CD4-positive, alpha-beta T cell treated with Interferon gamma for 1 hour (primary cell): ENCODE measurements around the gene SCYGR2.

Source experiments
- DNase-seq: peaks from one replicate; pipeline ENCODE4 v3.0.0-alpha.2; 2020

Gene SCYGR2

GRCh38 chr2:227613272-227613660, 14.6 kb downstream of the SCYGR2 start:
- no peak for DNase-seq

- no peak for DNase-seq
Measured at GRCh38 chr2:227614246-227614645, 15.6 kb downstream of the SCYGR2 start.

GRCh38 chr2:227614740-227615139, 16.0 kb downstream of the SCYGR2 start, which contains the start of gene SCYGR3:
TSS of gene SCYGR3 (minus strand) at chr2:227614840. CDS start at chr2:227614840, 0 bp downstream.
- DNase-seq: no peak

- DNase-seq: no peak
Measured at GRCh38 chr2:227615181-227615580, 16.5 kb downstream of the SCYGR2 start.

- DNase-seq: no peak
Measured at GRCh38 chr2:227615906-227616305, 17.2 kb downstream of the SCYGR2 start.

GRCh38 chr2:227616631-227617030, 17.9 kb downstream of the SCYGR2 start:
- no peak for DNase-seq

- DNase-seq: no peak
Measured at GRCh38 chr2:227617316-227618230, 18.9 kb downstream of the SCYGR2 start, which contains the start of gene SCYGR4. TSS of gene SCYGR4 (plus strand) at chr2:227617498. CDS start at chr2:227617498, 0 bp downstream.

GRCh38 chr2:227623226-227623625, 24.5 kb downstream of the SCYGR2 start:
- no peak for DNase-seq

GRCh38 chr2:227625420-227625819, 26.7 kb downstream of the SCYGR2 start:
- no peak for DNase-seq

- no peak for DNase-seq
Measured at GRCh38 chr2:227626580-227627151, 28.0 kb downstream of the SCYGR2 start.

GRCh38 chr2:227627769-227628168, 29.1 kb downstream of the SCYGR2 start:
- DNase-seq: no peak

- DNase-seq: no peak
Measured at GRCh38 chr2:227629435-227629834, 30.7 kb downstream of the SCYGR2 start.

- DNase-seq: no peak
Measured at GRCh38 chr2:227630322-227630721, 31.6 kb downstream of the SCYGR2 start.

- DNase-seq: no peak
Measured at GRCh38 chr2:227632827-227633226, 34.1 kb downstream of the SCYGR2 start.

GRCh38 chr2:227634201-227634600, 35.5 kb downstream of the SCYGR2 start:
- DNase-seq: no peak

- no peak for DNase-seq
Measured at GRCh38 chr2:227642656-227643055, 44.0 kb downstream of the SCYGR2 start.

GRCh38 chr2:227643990-227644551, 45.4 kb downstream of the SCYGR2 start:
- no peak for DNase-seq
